ENCODE measurements around the gene DOP1B.
A peak's percentile ranks its signal among the peaks of the same experiment; 100 is the strongest.

DNA sequence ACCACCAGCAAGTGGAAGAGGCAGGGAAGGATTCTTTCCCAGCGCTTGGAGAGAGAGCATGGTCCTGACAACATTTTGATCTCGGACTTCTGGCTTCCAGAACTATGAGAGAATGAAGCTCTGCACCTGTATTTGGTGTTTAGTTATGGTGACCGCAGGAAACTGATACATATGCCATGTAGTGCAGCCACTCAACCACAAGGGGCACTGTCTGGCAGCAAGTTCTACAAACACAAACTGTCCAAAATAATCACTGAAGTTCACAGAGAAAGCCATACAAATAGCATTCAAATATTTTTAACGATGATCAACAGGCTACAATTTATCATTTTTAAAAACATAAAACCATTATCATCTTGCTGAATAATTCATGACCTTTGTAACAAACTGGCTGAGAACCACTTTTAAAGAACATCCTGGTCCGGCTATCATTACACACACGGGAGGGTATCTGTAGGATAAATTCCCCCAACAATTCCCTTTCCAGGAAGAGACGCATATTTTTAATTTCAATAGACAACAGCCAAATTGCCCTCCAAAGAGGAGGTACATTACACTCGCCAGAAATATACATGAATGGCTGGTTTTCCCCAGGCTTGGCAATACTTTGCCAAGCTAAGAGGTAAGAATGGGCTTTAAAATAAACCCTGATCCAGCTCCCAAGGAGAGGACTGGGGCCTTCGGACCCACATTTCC lies 31.0 kb upstream of the DOP1B start:
- TF ChIP-seq CTCF (IDR thresholded peaks at IDR 0.05 in 2 of 3, conservative IDR thresholded peaks at IDR 0.05 in 1 of 3; ENCODE audit: control insufficient read depth in 2 of 3, extremely low read depth in 1 of 3, insufficient read depth in 1 of 3, low read depth in 3 of 3, low read length in 3 of 3), result peak; percentile 81 to 97 (median 93)
- TF ChIP-seq HDAC2 (IDR thresholded peaks at IDR 0.05), result no peak
- TF ChIP-seq ZSCAN29 (IDR thresholded peaks at IDR 0.05), result no peak
- no peak for TF ChIP-seq POLR2A (IDR thresholded peaks at IDR 0.05; ENCODE audit: low read depth, low read length)
- no peak for TF ChIP-seq SP1 (IDR thresholded peaks at IDR 0.05; ENCODE audit: low read depth, low read length)
- no peak for TF ChIP-seq EP300 (IDR thresholded peaks at IDR 0.05; ENCODE audit: borderline replicate concordance in 1 of 2, control insufficient read depth in 1 of 2, low read depth in 2 of 2, low read length in 2 of 2)
- TF ChIP-seq ZNF592 (IDR thresholded peaks at IDR 0.05), result no peak
- TF ChIP-seq SIN3A (IDR thresholded peaks at IDR 0.05; ENCODE audit: low read depth, low read length), result no peak
